B cell (primary cell): ENCODE results near the gene MARCKS. TPM values are rescaled to one million over a fixed set of nuclear protein-coding genes. Genes with fewer than 3 reads are reported as not detected.

Source experiments
- ATAC-seq: fragments of 200-7000 bp; cut with Tn5 transposase; one replicate; pipeline ENCODE4 v1.10.0; 2021; ENCODE audit warnings: low read depth, mild to moderate bottlenecking, moderate number of reproducible peaks, moderate library complexity
- CTCF ChIA-PET: fragments of 350-600 bp; sonication (Branson Sonifier 250); formaldehyde crosslinking; loops from one replicate; lab custom pipeline; 2021; ENCODE audit warnings: antibody characterized with exemption, inconsistent platforms; lab: Charles Lee
- POLR2A ChIA-PET: fragments of 350-600 bp; sonication (Branson Sonifier 250); formaldehyde crosslinking; loops from one replicate; lab custom pipeline; 2021; ENCODE audit warnings: antibody characterized with exemption; lab: Charles Lee
- DNase-seq: peaks from one replicate; pipeline ENCODE4 v3.0.0; 2013
- H2AFZ ChIP-seq: 2 replicates; pipeline ENCODE4 v1.6.1; 2012; ENCODE audit warnings: mild to moderate bottlenecking, low read depth, low read length; ENCODE audit not compliant: insufficient read depth, poor library complexity, severe bottlenecking
- H3K27ac ChIP-seq, 2 donors: 1 replicate in 1 of 2; 2 replicates in 1 of 2; pipeline ENCODE4 v1.5.1; 2012 to 2013; ENCODE audit warnings: low read length in 2 of 2, mild to moderate bottlenecking in 2 of 2, moderate library complexity in 1 of 2
- H3K27me3 ChIP-seq, 4 experiments: fragments of 200-600 bp in 1 of 4; sonication (generic) in 1 of 4; replicated peaks in 1 of 4; 1 replicate in 2 of 4; 2 replicates in 2 of 4; pipeline versions ENCODE4 v1.6.1 to v1.7.0; 2013 to 2016; ENCODE audit warnings: low read length in 3 of 4, mild to moderate bottlenecking in 2 of 4, mixed read lengths in 1 of 4, moderate library complexity in 1 of 4; ENCODE audit not compliant: insufficient read depth in 4 of 4, control insufficient read depth in 3 of 4; ENCODE audit errors: control extremely low read depth in 1 of 4
- H3K36me3 ChIP-seq, 2 experiments: replicated peaks in 1 of 2; 1 replicate in 1 of 2; 2 replicates in 1 of 2; pipeline versions ENCODE4 v1.6.1 to v1.7.1; 2013; ENCODE audit warnings: low read length in 1 of 2; ENCODE audit not compliant: insufficient read depth in 2 of 2, control insufficient read depth in 1 of 2; ENCODE audit errors: control extremely low read depth in 1 of 2, extremely low read depth in 1 of 2
- H3K4me1 ChIP-seq, 2 donors: fragments of 200-600 bp in 1 of 2; sonication (generic) in 1 of 2; 1 replicate in 1 of 2; 2 replicates in 1 of 2; pipeline versions ENCODE4 v1.5.1 to v1.6.1; 2013 to 2017; ENCODE audit warnings: low read length in 2 of 2; ENCODE audit not compliant: control insufficient read depth in 2 of 2, insufficient read depth in 2 of 2
- H3K4me2 ChIP-seq: replicated peaks from 2 replicates; pipeline ENCODE3; 2012; ENCODE audit warnings: mild to moderate bottlenecking, low read depth, low read length; ENCODE audit not compliant: poor library complexity, severe bottlenecking
- H3K4me3 ChIP-seq, 5 experiments: fragments of 200-600 bp in 1 of 5; sonication (generic) in 1 of 5; 1 replicate in 3 of 5; 2 replicates in 2 of 5; pipeline versions ENCODE4 v1.5.1 to v1.7.0; 2011 to 2016; ENCODE audit warnings: low read length in 4 of 5, mild to moderate bottlenecking in 4 of 5, low read depth in 2 of 5, control low read depth in 1 of 5, moderate library complexity in 1 of 5; ENCODE audit not compliant: insufficient read depth in 1 of 5; ENCODE audit errors: control extremely low read depth in 1 of 5, extremely low read depth in 1 of 5
- H3K79me2 ChIP-seq: fragments of 200-600 bp; sonication (generic); one replicate; pipeline ENCODE4 v1.6.0; 2016; ENCODE audit warnings: low read length; ENCODE audit not compliant: control insufficient read depth, insufficient read depth
- H3K9ac ChIP-seq: fragments of 200-600 bp; sonication (generic); 2 replicates; pipeline ENCODE4 v1.6.1; 2017; ENCODE audit warnings: mild to moderate bottlenecking, low read length, moderate library complexity
- H3K9me3 ChIP-seq, 3 donors: one replicate each; pipeline versions ENCODE4 v1.6.1 to v1.7.1; 2013; ENCODE audit warnings: low read length in 2 of 3; ENCODE audit not compliant: control insufficient read depth in 2 of 3, insufficient read depth in 1 of 3; ENCODE audit errors: control extremely low read depth in 1 of 3
- H4K20me1 ChIP-seq: 2 replicates; pipeline ENCODE4 v1.6.0; 2012; ENCODE audit warnings: mild to moderate bottlenecking, low read length; ENCODE audit not compliant: insufficient read depth, control insufficient read depth, poor library complexity, severe bottlenecking
- H3K27ac Mint-ChIP-seq: one replicate; pipeline ENCODE4 v1.8.0; 2021; ENCODE audit warnings: mixed read lengths
- H3K27me3 Mint-ChIP-seq: one replicate; pipeline ENCODE4 v1.8.0; 2021; ENCODE audit warnings: mixed read lengths
- H3K4me1 Mint-ChIP-seq: one replicate; pipeline ENCODE4 v1.8.0; 2021; ENCODE audit warnings: mixed read lengths
- H3K4me3 Mint-ChIP-seq: one replicate; pipeline ENCODE4 v1.8.0; 2021; ENCODE audit warnings: mixed read lengths
- H3K9me3 Mint-ChIP-seq: one replicate; pipeline ENCODE4 v1.8.0; 2022; ENCODE audit warnings: mixed read lengths; ENCODE audit not compliant: insufficient read depth
- CTCF ChIP-seq: fragments of 200-600 bp; IDR thresholded peaks from one replicate; pipeline ENCODE4 v1.8.0; 2022; ENCODE audit warnings: antibody characterized with exemption, mild to moderate bottlenecking
- EZH2 ChIP-seq: IDR thresholded peaks from 2 replicates; pipeline ENCODE4 v1.6.1; 2012; ENCODE audit warnings: borderline replicate concordance, low read depth, mild to moderate bottlenecking, moderate library complexity, low read length; ENCODE audit not compliant: insufficient read depth, poor library complexity, severe bottlenecking
- WGBS: methylation state at CpG from one replicate; pipeline ENCODE4 v1.1.5; 2013; ENCODE audit warnings: missing lambda C conversion rate; ENCODE audit not compliant: insufficient coverage; 5-methylcytosine and 5-hydroxymethylcytosine counted together
- intact Hi-C: fragments of 100-400 bp; cut with micrococcal nuclease; formaldehyde crosslinking; loops from one replicate; pipeline ENCODE4 v1.10.0; 2022
- polyA plus RNA-seq: library from polyadenylated mRNA; depleted of rRNA; stranded (reverse); fragments of >200 nt; gene quantifications from 2 replicates; pipeline ENCODE4 v1.2.3, GENCODE V29; 2012
- total RNA-seq, 2 donors: library from RNA; stranded (reverse); fragments of 120-200 nt in 1 of 2; gene quantifications; 1 replicate in 1 of 2; 2 replicates in 1 of 2; pipeline versions ENCODE4 v1.2.3 to v1.2.4, GENCODE V29; 2013 to 2022

The MARCKS gene
- total and polyA plus RNA-seq, 2 donors (not counting 1 experiment from before 2014, with no cell fraction given), result 15.4 to 58.6 TPM

GRCh38 chr6:113824866-113825265, 32.3 kb upstream of the MARCKS start:
- Mint-ChIP-seq H3K4me3 (no peak overlapping the region), H3K27ac (no peak overlapping the region), H3K9me3 (no peaks in the 10 kb centered on the region), H3K4me1 (no peaks in the 10 kb centered on the region), H3K27me3 (no peaks in the 10 kb centered on the region)
- Histone ChIP-seq H3K9ac (no peak overlapping the region), H3K4me1 (no peaks in the 10 kb centered on the region), H3K4me3 (no peak overlapping the region), H3K79me2 (no peaks in the 10 kb centered on the region), H2AFZ (no peak overlapping the region), H4K20me1 (no peaks in the 10 kb centered on the region), H3K4me2 (no peak overlapping the region), H3K27ac (no peak overlapping the region), H3K36me3 (no peaks in the 10 kb centered on the region), H3K27me3 (no peaks in the 10 kb centered on the region), H3K9me3 (no peaks in the 10 kb centered on the region)
- ATAC-seq (no peak), DNase-seq (no peak)
- TF ChIP-seq EZH2 (no peak), CTCF (no peak)
- ChIA-PET POLR2A (no interaction called here), CTCF (no interaction called here)
- intact Hi-C loops, result no loop called here
- no CpG with 5 or more reads among the region's 3 CpGs for WGBS

- ChIA-PET CTCF (interaction anchor here (1.1 kb wide), 1 partner anchor 33 kb away, joined by 3 read pairs; no protein-coding TSS in a partner anchor), POLR2A (no interaction called here)
- Mint-ChIP-seq H3K4me1 (no peaks in the 10 kb centered on the region), H3K9me3 (no peaks in the 10 kb centered on the region), H3K27me3 (no peaks in the 10 kb centered on the region), H3K27ac (no peak overlapping the region), H3K4me3 (no peak overlapping the region)
- no peak overlapping the region for H3K4me2 ChIP-seq
- no peak overlapping the region for H3K4me3 ChIP-seq
- H3K9me3 ChIP-seq, result no peaks in the 10 kb centered on the region
- H3K27ac ChIP-seq, result no peak overlapping the region
- no peak overlapping the region for H3K9ac ChIP-seq
- no peak for TF ChIP-seq CTCF
- no peak for TF ChIP-seq EZH2
- H3K4me1 ChIP-seq, result no peaks in the 10 kb centered on the region
- no peak overlapping the region for H2AFZ ChIP-seq
- H3K79me2 ChIP-seq, result no peaks in the 10 kb centered on the region
- H3K36me3 ChIP-seq, result no peaks in the 10 kb centered on the region
- H4K20me1 ChIP-seq, result no peaks in the 10 kb centered on the region
- intact Hi-C loops, result no loop called here
- DNase-seq (no peak), ATAC-seq (no peak)
- H3K27me3 ChIP-seq, result no peaks in the 10 kb centered on the region
- WGBS, result 100% methylated on average over 3 of the region's 5 CpGs
These were observed 31.4 kb upstream of the MARCKS start for GRCh38 chr6:113825781-113826180.
